B cell (primary cell): ENCODE measurements around the gene MED16. TPM values are rescaled to one million over a fixed set of nuclear protein-coding genes. Genes with fewer than 3 reads are reported as not detected.

Source experiments
- ATAC-seq: fragments of 200-7000 bp; cut with Tn5 transposase; one replicate; pipeline ENCODE4 v1.10.0; 2021; ENCODE audit warnings: low read depth, mild to moderate bottlenecking, moderate number of reproducible peaks, moderate library complexity
- CTCF ChIA-PET: fragments of 350-600 bp; sonication (Branson Sonifier 250); formaldehyde crosslinking; loops from one replicate; lab custom pipeline; 2021; ENCODE audit warnings: antibody characterized with exemption, inconsistent platforms; lab: Charles Lee
- POLR2A ChIA-PET: fragments of 350-600 bp; sonication (Branson Sonifier 250); formaldehyde crosslinking; loops from one replicate; lab custom pipeline; 2021; ENCODE audit warnings: antibody characterized with exemption; lab: Charles Lee
- DNase-seq: peaks from one replicate; pipeline ENCODE4 v3.0.0; 2013
- H2AFZ ChIP-seq: 2 replicates; pipeline ENCODE4 v1.6.1; 2012; ENCODE audit warnings: mild to moderate bottlenecking, low read depth, low read length; ENCODE audit not compliant: insufficient read depth, poor library complexity, severe bottlenecking
- H3K27ac ChIP-seq, 2 donors: 1 replicate in 1 of 2; 2 replicates in 1 of 2; pipeline ENCODE4 v1.5.1; 2012 to 2013; ENCODE audit warnings: low read length in 2 of 2, mild to moderate bottlenecking in 2 of 2, moderate library complexity in 1 of 2
- H3K27me3 ChIP-seq, 4 experiments: fragments of 200-600 bp in 1 of 4; sonication (generic) in 1 of 4; replicated peaks in 1 of 4; 1 replicate in 2 of 4; 2 replicates in 2 of 4; pipeline versions ENCODE4 v1.6.1 to v1.7.0; 2013 to 2016; ENCODE audit warnings: low read length in 3 of 4, mild to moderate bottlenecking in 2 of 4, mixed read lengths in 1 of 4, moderate library complexity in 1 of 4; ENCODE audit not compliant: insufficient read depth in 4 of 4, control insufficient read depth in 3 of 4; ENCODE audit errors: control extremely low read depth in 1 of 4
- H3K36me3 ChIP-seq, 2 experiments: replicated peaks in 1 of 2; 1 replicate in 1 of 2; 2 replicates in 1 of 2; pipeline versions ENCODE4 v1.6.1 to v1.7.1; 2013; ENCODE audit warnings: low read length in 1 of 2; ENCODE audit not compliant: insufficient read depth in 2 of 2, control insufficient read depth in 1 of 2; ENCODE audit errors: control extremely low read depth in 1 of 2, extremely low read depth in 1 of 2
- H3K4me1 ChIP-seq, 2 donors: fragments of 200-600 bp in 1 of 2; sonication (generic) in 1 of 2; 1 replicate in 1 of 2; 2 replicates in 1 of 2; pipeline versions ENCODE4 v1.5.1 to v1.6.1; 2013 to 2017; ENCODE audit warnings: low read length in 2 of 2; ENCODE audit not compliant: control insufficient read depth in 2 of 2, insufficient read depth in 2 of 2
- H3K4me2 ChIP-seq: replicated peaks from 2 replicates; pipeline ENCODE3; 2012; ENCODE audit warnings: mild to moderate bottlenecking, low read depth, low read length; ENCODE audit not compliant: poor library complexity, severe bottlenecking
- H3K4me3 ChIP-seq, 5 experiments: fragments of 200-600 bp in 1 of 5; sonication (generic) in 1 of 5; 1 replicate in 3 of 5; 2 replicates in 2 of 5; pipeline versions ENCODE4 v1.5.1 to v1.7.0; 2011 to 2016; ENCODE audit warnings: low read length in 4 of 5, mild to moderate bottlenecking in 4 of 5, low read depth in 2 of 5, control low read depth in 1 of 5, moderate library complexity in 1 of 5; ENCODE audit not compliant: insufficient read depth in 1 of 5; ENCODE audit errors: control extremely low read depth in 1 of 5, extremely low read depth in 1 of 5
- H3K79me2 ChIP-seq: fragments of 200-600 bp; sonication (generic); one replicate; pipeline ENCODE4 v1.6.0; 2016; ENCODE audit warnings: low read length; ENCODE audit not compliant: control insufficient read depth, insufficient read depth
- H3K9ac ChIP-seq: fragments of 200-600 bp; sonication (generic); 2 replicates; pipeline ENCODE4 v1.6.1; 2017; ENCODE audit warnings: mild to moderate bottlenecking, low read length, moderate library complexity
- H3K9me3 ChIP-seq, 3 donors: one replicate each; pipeline versions ENCODE4 v1.6.1 to v1.7.1; 2013; ENCODE audit warnings: low read length in 2 of 3; ENCODE audit not compliant: control insufficient read depth in 2 of 3, insufficient read depth in 1 of 3; ENCODE audit errors: control extremely low read depth in 1 of 3
- H4K20me1 ChIP-seq: 2 replicates; pipeline ENCODE4 v1.6.0; 2012; ENCODE audit warnings: mild to moderate bottlenecking, low read length; ENCODE audit not compliant: insufficient read depth, control insufficient read depth, poor library complexity, severe bottlenecking
- H3K27ac Mint-ChIP-seq: one replicate; pipeline ENCODE4 v1.8.0; 2021; ENCODE audit warnings: mixed read lengths
- H3K27me3 Mint-ChIP-seq: one replicate; pipeline ENCODE4 v1.8.0; 2021; ENCODE audit warnings: mixed read lengths
- H3K4me1 Mint-ChIP-seq: one replicate; pipeline ENCODE4 v1.8.0; 2021; ENCODE audit warnings: mixed read lengths
- H3K4me3 Mint-ChIP-seq: one replicate; pipeline ENCODE4 v1.8.0; 2021; ENCODE audit warnings: mixed read lengths
- H3K9me3 Mint-ChIP-seq: one replicate; pipeline ENCODE4 v1.8.0; 2022; ENCODE audit warnings: mixed read lengths; ENCODE audit not compliant: insufficient read depth
- EZH2 ChIP-seq: IDR thresholded peaks from 2 replicates; pipeline ENCODE4 v1.6.1; 2012; ENCODE audit warnings: borderline replicate concordance, low read depth, mild to moderate bottlenecking, moderate library complexity, low read length; ENCODE audit not compliant: insufficient read depth, poor library complexity, severe bottlenecking
- WGBS: methylation state at CpG from one replicate; pipeline ENCODE4 v1.1.5; 2013; ENCODE audit warnings: missing lambda C conversion rate; ENCODE audit not compliant: insufficient coverage; 5-methylcytosine and 5-hydroxymethylcytosine counted together
- intact Hi-C: fragments of 100-400 bp; cut with micrococcal nuclease; formaldehyde crosslinking; loops from one replicate; pipeline ENCODE4 v1.10.0; 2022
- polyA plus RNA-seq: library from polyadenylated mRNA; depleted of rRNA; stranded (reverse); fragments of >200 nt; gene quantifications from 2 replicates; pipeline ENCODE4 v1.2.3, GENCODE V29; 2012
- total RNA-seq, 2 donors: library from RNA; stranded (reverse); fragments of 120-200 nt in 1 of 2; gene quantifications; 1 replicate in 1 of 2; 2 replicates in 1 of 2; pipeline versions ENCODE4 v1.2.3 to v1.2.4, GENCODE V29; 2013 to 2022
- TF ChIP-seq, protein P1 (sequence below): fragments of 200-600 bp; IDR thresholded peaks from one replicate; pipeline ENCODE4 v1.8.0; 2022; ENCODE audit warnings: antibody characterized with exemption, mild to moderate bottlenecking

The MED16 gene
- total and polyA plus RNA-seq, 2 donors (not counting 1 experiment from before 2014, with no cell fraction given): 85.0 to 85.3 TPM

DNA sequence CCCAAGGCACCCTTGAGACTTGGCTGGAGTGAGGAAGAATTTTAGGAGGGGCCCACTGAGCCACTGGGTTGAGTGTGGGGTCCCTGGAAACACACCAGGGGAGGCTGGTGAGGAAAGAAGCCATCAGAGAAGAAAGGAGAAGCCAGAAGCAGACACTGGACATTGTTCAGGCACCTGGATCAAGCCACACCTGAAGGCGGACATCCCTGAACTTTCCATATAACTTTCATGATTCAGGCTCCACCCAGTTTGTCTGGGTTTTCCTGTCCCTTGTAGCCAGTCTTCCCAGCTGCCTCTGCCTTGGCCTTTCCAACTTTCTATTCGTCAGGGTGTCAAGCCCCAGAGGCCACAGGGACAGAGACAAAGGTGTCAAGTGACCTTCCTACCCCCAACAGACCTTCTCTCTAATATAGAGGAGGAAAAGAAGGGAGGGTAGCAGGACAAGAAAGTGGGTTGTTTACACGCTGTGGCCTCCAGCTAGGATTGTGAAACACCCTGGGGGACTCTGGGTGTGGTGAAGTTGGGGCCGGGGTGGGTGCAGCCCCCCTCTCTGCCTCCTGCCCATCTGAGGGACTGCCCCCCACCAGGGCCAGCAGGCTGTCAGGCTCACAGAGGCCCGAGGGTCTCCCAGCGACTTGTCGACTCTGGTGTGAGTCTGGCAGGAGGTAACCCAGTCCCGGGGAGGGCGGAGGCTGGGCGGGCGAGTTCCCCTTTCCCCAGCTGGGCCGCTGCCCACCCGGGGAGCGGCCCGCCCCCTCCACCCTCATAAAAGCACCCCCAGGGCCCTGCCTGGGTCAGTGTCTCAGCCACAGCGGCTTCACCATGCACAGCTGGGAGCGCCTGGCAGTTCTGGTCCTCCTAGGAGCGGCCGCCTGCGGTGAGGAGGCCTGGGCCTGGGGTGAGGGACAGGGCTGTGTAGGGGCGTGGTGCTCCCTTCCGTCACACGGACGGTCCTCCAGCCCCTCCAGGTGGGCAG is 33.8 kb downstream of the MED16 start, which contains the start of gene CFD:
Gene CFD (plus strand): TSS at position 797 of the 976 bp plus-strand sequence. CDS start 26 bp downstream, at position 823.
- CTCF ChIA-PET: interaction anchor here (0.7 to 7.5 kb wide), 6 partner anchors 34 to 125 kb away, joined by 3 to 72 read pairs (median 9); partner anchors contain the start of genes MED16, RNU6-9 and WDR18
- ATAC-seq (no peak), DNase-seq (peak; percentile 50)
- intact Hi-C loops: no loop called here
- Histone ChIP-seq H3K36me3 (no peaks in the 10 kb centered on the region), H4K20me1 (no peaks in the 10 kb centered on the region), H3K4me3 (peak within 1 kb of the TSS in 3 of 5 experiments; percentile 32 to 49 (median 38)), H3K79me2 (no peaks in the 10 kb centered on the region), H3K9ac (peak within 1 kb of the TSS; percentile 47), H3K9me3 (peaks cover 0 to 41% (median 0%) of the 10 kb centered on the region in 3 donors), H3K27me3 (peaks cover 0 to 38% (median 8%) of the 10 kb centered on the region in 4 experiments), H3K27ac (no peak within 1 kb of the TSS), H3K4me1 (peaks cover 28 to 42% of the 10 kb centered on the region in 2 donors), H2AFZ (peak within 1 kb of the TSS; percentile 51), H3K4me2 (peak within 1 kb of the TSS; percentile 87)
- Mint-ChIP-seq H3K4me3 (peak within 1 kb of the TSS; percentile 56), H3K9me3 (no peaks in the 10 kb centered on the region), H3K27ac (peak within 1 kb of the TSS; percentile 50), H3K27me3 (peaks cover 7% of the 10 kb centered on the region), H3K4me1 (peaks cover 16% of the 10 kb centered on the region)
- TF ChIP-seq, protein P1, sequence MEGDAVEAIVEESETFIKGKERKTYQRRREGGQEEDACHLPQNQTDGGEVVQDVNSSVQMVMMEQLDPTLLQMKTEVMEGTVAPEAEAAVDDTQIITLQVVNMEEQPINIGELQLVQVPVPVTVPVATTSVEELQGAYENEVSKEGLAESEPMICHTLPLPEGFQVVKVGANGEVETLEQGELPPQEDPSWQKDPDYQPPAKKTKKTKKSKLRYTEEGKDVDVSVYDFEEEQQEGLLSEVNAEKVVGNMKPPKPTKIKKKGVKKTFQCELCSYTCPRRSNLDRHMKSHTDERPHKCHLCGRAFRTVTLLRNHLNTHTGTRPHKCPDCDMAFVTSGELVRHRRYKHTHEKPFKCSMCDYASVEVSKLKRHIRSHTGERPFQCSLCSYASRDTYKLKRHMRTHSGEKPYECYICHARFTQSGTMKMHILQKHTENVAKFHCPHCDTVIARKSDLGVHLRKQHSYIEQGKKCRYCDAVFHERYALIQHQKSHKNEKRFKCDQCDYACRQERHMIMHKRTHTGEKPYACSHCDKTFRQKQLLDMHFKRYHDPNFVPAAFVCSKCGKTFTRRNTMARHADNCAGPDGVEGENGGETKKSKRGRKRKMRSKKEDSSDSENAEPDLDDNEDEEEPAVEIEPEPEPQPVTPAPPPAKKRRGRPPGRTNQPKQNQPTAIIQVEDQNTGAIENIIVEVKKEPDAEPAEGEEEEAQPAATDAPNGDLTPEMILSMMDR: no peak
- TF ChIP-seq EZH2: no peak
- WGBS: 17% methylated on average over 18 of the region's 24 CpGs
- POLR2A ChIA-PET: interaction anchor here (0.6 to 0.7 kb wide), 3 partner anchors 42 to 352 kb away, joined by 4 to 9 read pairs (median 4); no protein-coding TSS in a partner anchor
